Fibroblast of skin of back (primary cell): Measurements from ENCODE around the gene PTPRN.

Experiments used
- DNase-seq: peaks from one replicate; pipeline ENCODE4 v3.0.0-alpha.2; 2013

Gene PTPRN

DNA sequence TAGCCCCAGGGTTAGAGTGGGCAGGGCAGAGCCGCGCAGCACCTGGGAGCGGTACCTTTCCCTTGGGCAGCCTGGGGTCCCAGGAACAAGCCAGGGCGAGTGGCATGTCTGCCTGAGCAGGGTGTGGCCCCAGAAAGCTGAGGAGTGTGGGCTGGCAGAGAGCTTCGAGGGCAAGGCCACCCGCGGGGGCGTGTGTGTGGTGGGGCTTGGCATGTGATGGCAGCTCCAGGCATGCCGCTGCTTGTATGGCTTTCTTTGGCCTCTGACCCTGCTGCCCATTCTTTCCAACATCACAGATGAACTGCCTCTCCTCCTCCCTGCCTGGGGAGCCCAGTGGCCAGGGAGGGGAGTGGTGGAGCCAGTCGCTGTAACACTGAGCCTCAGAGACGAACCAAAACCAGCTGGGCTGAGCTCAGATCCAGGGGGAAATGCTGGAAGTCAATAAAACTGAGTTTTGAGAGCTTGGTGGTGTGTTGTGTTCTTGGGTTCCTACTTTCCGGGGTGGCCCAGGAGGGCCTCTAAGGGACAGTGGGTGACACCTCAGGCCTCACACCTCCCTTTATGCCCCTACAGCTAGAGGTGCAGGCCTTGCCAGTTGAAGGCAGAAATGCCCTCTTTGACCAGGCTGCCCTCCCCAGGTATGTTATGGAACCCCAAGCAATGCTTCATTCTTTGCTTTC, 22.6 kb downstream of the PTPRN start:
- DNase-seq, result no peak

DNA sequence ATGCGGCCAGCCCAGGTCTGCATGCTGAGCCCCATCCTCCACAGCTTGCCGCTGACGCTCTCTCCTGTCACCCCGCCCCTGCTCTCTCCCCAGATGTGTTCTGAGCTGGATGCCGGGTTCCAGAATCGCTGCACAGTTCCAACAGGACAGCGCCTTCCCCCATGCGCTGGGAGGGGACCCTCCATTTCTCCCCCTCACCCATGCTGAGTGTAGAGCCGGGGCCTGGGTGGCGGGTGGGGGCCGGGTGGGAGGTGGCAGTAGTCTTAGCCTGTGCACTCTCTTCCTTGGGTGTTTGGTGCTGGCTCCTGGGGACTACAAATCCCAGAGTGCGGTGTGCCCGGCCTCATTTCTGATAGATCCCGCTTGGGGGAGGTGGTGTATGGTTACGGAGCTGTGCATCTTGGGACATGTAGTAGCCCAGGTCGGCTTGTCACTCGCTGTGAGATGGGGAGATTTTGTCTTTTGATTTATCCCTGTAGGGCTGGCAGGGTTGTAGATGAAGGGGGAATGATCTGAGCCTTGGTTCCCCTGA, 23.2 kb downstream of the PTPRN start:
- peak; percentile 76 for DNase-seq

DNA sequence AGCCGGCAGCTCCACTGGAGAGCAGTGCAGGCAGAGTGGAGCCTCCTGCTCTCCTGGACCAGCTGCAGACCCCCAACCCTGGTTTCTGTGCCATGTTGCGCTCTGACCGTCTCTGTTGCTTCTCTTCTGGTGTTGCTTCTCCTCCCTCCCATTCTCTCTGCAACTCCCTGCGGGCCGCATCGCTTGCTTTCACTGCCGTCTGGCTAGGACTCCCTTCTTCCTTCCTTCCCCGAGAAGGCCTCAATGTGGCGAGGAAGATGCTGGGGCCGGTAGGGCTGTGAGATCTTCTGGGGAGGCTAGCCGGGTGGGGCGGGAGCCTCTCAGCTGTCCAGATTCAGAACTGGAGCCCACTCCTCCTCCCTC, 23.8 kb downstream of the PTPRN start:
- no peak for DNase-seq

DNA sequence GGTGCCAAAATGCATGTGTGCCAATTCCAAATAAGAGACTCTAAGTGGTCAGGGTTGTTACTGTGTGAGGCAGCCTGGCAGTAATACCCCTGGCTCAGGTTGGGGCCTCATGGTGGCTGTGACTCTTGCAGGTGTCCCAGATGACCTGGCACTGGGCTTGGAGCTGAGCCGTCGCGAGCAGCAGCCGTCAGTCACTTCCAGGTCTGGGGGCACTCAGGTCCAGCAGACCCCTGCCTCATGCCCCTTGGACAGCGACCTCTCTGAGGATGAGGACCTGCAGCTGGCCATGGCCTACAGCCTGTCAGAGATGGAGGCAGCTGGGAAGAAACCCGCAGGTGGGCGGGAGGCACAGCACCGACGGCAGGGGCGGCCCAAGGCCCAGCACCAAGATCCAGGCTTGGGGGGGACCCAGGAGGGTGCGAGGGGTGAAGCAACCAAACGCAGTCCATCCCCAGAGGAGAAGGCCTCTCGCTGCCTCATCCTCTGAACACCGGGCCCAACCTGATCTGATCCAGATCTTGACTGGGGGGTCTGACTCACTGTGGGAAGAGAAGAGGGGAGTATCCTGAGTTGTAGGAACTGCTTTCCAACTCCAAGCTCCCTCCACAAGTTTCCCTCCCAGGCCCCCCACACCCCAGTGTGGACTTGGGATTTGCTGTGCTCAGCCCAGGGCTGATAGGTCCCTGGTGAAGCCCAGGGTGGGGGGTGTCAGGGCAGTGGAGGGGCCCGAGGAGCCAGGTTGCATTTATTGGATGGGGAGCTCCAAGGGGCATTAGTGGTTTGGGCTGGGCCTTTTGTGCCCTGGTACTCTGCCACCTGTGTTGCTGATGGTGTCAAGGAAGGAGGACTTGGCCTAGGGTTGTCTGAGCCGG, 24.5 kb downstream of the PTPRN start:
- no peak for DNase-seq

DNA sequence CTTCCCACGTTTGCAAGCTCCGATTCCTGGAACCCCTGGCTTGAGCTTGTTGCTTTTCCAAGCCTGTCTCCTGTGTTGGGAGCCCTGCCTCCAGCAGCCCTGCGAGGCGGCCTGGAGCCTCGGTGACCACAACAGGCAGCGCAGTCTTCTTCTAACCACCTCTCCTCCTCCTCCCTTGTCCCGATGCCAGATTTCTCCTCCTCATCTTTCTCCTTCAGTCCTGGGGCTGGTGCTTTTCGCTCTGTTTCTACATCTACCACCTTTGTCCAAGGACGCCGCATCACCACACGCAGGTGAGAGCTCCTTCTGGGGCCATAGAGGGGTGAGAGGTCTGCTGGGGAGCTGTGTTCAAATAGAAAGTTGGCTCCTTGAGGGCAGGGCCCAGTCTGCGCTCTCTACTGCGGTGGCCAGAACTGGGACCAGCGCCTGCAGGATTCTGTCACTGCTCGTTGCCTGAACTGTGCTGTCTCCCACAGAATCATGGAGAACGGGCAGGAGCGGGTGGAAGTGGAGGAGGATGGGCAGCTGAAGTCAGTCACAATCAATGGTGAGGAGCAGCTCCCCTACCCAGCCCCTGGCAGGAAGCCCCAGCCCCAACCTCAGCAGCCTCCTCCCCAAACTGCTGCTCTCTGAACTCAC, 26.1 kb downstream of the PTPRN start:
- DNase-seq, result no peak

DNA sequence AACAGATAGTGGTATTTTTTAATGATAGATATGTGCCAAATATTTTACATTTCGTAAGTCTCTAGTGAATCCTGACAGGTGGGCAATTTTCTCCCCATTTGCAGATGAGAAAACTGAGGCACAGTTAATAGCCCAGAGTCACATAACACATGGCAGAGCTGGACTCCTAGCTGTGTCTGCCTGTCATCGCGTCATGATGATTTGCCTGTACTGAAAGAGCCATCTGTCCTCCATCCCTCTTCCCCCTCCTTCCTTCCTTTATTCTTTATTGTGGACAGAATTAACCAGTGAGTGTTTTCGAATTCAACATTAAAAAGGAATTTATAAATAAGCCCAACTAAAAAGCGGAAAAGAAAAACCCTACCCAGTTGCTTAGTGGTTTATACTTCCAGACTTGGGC, 26.8 kb downstream of the PTPRN start:
- DNase-seq, result no peak

DNA sequence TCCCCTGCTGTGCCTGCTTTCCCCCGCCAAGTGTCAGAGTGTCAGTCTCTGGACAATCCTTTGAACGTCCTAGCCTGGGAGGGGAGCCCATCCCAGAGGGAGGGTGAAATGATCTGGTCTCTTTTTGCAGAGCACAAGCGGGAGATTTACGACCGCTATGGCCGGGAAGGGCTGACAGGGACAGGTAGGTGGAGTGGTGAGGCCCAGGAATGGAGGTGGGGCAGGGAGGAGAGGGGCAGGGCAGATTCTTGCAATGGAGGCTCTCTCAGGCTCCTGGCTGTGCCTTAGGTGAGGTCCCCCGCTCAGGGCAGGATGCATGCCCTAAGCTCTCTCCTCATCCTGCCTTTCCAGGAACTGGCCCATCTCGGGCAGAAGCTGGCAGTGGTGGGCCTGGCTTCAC, 27.6 kb downstream of the PTPRN start:
- no peak for DNase-seq

DNA sequence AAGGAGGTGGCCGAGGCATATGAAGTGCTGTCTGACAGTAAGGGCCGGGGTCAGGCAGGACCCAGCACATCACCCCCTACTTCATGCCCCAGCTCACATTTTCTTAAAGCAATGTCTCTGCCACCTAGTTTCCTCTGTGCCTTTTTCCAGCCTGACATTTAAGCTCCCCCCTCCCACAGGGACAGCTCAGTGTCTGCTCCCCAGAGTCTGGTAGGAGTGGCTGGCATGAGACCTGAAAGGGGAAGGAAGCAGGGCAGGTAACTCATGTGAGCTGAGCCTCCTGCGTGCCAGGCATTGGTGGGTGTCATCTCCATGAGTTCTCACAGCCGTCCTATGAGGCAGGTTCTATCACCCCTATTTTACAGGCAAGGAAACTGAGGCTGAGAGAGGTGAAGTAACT, 28.6 kb downstream of the PTPRN start:
- DNase-seq, result no peak

DNA sequence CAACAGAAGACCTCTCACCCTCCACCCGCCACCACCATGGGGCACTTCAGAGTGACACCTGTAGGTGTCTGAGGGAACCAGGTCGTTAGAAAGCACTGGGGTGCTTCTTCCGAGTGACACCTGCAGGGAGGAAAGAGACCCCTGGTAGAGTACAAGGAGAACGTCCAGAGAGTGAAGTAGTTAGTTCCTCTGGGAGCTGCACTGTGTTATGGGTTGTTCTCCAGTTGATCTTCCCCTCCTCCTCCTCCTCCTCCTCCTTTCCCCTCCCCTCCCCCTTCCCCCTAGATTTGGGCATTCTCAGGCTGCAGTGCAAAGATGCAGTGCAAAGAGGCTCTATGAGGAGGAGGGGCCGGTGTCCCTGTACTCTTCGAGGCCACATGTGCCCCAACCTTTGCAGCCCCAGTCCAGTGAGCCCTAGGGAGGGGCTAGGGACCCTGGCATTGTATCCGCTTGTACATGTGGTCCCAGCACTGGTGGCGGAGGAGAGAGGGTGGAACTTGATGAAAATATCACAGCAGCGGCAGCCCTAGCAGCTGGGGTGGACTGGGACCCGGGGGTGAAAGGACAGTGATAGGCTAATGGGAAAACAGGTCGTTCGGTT, 29.2 kb downstream of the PTPRN start:
- no peak for DNase-seq

DNA sequence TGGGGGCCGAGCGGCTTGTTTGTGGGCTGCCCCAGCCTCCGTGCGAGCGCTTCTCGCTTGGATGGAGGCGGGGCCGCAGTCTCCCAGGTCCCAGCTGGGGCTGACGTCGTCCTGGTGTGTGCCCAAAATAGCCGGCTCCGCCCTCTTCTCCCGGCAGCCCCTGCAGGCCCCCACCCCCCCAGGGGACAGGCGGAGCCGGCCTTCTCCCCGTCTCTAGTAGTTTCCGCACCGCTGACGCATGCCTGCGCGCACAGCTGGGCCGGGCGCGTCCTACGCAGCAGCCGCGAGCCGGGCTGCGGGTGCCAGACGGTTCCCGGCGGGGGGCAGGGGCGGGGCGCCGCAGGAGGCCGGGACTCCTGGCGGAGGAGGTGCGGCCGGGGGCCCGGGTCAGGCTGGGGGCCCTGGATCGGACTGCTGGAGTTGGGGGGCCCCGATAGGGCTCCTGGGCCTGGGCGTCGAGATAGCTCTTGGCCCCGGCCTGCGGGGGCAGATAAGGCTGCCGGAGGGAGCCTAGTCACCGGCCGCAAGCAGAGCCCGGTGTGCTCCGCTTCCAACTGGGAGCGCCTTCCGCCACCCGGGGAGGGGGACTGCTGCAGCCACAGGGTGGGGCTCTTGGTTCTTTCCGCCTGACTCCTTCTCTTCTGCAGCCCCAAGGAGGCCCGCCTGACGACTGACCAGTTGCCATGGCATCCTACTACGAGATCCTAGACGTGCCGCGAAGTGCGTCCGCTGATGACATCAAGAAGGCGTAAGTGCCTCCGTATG, 29.9 kb downstream of the PTPRN start, which contains the start of gene DNAJB2:
Gene DNAJB2 (plus strand): TSS at position 216 of the 765 bp plus-strand sequence. CDS start 468 bp downstream, at position 684.
- peak; percentile 99 for DNase-seq

DNA sequence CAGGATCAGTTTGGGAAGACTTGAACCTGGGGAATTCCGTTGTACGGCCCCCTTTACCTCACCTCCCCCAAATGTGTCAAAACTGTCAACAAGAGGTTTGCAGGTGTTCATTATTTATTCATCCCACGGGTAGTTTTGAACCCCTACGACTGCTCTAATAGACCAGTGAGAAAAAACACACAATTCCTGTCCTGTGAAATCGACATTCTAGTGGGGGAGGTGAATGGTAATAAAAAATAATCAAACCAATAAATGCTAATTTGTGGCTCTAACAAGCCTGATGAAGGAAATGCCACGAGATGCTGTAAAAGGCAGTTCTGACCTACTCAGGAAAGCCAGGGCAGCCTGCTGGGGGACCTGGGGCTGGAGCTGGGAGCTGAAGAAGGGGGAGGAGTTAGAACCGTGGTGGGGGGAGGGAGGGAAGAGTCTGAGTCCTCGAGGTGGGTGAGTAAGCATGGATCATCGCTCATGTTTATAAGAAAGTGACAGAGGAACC, 30.5 kb downstream of the PTPRN start:
- no peak for DNase-seq

DNA sequence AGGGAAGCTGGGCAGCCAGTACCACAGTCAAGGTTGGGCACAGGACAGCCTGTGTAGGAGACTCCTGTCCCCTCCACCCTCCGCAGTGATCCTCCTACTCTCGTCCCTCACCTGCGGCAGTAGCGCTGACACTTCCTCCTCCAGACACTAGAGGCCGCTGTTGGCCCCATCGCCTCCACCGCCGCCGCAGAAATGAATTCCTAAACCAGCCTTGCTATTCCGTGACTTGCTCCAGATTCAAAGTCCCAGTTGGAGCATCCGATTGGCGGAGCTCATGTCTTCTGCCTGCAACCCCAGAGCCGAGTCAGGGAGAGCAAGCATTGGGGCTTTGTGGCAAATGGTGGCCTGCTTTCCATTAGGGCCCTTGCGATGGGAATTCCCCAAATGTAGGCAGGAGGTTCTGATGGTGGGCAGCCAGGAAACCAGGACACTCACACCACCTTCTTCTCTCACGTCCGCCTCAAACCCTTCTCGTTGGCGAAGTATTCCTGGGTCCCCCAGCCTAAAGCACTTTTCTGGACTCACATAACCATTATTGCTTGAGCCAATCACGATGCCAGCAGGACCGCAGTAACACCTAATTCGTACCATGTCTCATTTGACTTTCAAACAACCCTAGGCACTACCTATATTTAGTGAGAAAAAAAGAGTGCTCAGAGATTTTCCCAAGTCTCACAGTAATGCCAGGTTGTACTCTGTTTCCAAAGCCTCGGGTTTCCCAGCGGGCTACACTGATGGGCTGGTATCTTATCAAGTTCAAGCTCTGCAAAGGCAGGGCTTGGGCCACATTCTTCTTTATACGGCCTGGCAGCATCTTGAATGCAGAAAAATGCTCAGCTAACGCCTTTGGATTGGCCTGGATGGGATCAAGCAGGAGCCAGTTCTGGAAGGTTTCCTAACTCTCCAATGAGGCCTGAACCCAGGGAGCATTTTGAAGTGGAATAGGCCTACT, 31.2 kb downstream of the PTPRN start:
- peak; percentile 86 for DNase-seq

DNA sequence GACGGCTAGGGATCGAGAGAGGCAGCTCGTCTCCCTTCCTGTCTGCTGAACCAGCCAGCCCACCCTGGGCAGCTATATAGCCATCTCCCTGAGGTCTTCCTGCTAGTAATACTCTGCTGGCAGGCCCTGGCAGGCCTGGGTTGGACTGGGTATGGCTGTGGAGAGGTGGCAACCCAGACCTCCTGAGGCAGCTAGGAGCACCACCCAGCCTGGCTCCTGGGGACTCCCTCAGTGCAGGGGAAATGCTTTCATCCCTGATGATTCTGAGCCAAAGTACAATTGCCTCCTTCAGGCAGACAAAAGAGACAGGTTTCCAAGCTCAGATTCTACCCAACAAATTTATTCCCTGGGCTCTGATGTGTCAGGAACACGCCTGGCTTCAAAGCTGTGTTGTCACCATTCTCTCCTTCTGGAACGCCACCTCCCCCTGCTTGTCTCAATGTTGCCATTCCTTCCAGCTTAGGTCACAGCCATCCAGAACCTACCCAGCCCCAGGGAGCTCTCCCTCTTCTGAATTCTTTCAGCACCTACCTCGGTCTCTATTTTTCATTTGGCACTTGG, 34.8 kb downstream of the PTPRN start:
- DNase-seq, result peak; percentile 94

DNA sequence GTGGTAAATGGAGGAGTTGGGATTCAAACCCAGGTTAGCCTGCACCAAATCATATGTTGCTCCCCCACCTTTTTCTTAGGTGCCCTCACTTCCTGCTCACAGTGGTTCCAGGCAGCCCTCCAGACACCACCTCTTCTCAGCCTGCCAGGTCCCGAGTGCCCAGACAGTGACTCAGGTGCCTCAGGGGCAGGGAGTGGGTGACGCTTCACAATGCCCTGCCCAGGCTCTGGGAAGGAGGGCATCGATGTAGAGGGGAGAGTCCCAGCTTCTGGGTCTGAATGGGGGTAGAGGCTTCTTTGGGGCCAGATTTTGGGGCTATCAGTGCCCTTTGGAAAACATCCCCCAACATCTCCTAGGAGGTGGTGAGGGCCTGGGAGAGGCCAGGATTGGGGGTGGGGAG, 35.3 kb downstream of the PTPRN start:
- DNase-seq, result peak; percentile 28

DNA sequence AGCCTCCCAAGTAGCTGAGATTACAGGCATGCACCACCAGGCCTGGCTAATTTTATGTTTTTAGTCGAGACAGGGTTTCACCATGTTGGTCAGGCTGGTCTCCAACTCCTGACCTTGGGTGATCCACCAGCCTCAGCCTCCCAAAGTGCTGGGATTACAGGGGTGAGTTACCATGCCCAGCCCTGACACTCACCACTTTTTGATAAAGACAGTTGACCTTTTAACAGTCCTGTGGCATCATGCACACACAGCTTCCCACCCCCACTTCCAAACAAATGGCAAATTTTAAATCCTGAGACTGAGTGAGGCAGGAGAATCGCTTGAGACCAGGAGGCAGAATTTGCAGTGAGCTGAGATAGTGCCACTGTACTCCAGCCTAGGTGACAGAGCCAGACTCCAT, 36.2 kb downstream of the PTPRN start:
- peak; percentile 17 for DNase-seq

DNA sequence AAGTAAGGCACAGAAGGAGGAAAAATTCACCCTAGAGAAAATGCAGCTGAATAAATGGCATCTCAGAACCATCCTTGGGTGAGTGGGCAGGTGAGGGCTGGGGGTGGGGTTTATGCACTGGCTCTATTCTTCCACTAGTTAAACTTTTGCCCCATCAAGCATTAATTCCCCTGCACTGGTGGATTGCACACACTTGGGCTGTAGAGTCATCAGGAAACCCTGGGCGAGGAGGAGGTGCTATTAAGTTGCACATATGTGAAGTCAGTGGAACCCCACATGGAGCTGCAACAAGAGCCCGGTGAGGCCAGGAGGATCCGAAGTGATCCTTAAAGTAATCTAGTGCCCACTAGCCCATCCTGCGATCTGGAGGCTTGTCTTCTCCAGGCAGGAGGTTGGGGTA, 36.8 kb downstream of the PTPRN start:
- DNase-seq, result no peak

DNA sequence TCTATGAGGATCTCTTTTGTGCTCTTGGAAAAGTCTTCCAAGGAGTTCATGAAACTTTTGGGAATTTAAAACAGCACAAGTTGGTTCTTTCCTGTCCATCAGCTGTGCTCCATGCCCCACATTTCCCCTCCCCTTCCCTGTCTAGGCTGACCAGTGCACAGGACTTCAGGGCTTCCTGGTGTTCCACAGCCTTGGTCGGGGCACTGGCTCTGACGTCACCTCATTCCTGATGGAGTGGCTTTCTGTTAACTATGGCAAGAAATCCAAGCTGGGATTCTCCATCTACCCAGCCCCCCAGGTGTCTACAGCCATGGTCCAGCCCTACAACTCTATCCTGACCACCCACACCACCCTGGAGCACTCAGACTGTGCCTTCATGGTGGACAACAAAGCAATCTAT, 38.2 kb downstream of the PTPRN start:
- no peak for DNase-seq

DNA sequence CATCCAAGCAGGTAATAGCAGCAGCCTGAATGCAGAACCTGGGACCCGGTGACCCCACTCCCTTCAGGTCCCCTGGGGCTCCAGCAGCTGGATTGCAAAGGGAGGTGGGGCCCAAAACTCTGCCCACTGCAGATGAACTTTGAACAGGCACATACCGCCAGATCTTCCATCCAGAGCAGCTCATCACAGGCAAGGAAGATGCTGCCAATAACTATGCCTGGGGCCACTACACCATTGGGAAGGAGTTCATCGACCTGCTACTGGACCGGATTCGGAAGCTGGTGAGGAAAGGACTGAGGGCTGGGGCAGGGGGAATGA, 39.2 kb downstream of the PTPRN start:
- no peak for DNase-seq

DNA sequence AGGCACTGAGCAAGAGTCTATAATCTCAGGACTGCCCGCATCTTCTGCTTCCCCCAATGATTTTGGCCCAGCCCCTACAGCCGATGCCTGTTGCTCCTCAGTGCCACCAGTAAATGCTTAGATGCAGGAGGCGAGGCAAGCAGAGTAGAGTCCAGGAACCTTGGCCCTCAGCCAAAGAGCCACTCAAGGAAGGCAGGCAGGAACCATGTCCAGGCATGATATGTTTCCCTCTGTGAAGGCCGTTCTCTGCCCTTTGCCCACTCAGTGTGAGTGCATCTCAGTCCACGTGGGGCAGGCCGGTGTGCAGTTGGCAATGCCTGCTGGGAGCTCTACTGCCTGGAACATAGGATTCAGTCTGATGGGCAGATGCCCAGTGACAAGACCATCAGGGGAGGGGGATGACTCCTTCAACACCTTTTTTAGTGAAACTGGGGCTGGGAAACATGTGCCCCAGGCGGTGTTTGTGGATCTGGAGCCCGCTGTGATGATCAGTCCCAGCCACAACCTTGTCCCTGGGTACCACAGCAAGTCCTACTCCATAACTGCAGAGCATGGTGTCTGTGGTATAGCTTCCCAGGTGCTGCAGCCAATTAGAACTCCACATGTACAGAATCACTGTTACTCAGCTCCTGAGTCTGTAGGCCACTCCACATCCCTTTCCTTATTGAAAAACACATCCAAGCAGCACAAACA, 39.7 kb downstream of the PTPRN start:
- DNase-seq, result no peak

DNA sequence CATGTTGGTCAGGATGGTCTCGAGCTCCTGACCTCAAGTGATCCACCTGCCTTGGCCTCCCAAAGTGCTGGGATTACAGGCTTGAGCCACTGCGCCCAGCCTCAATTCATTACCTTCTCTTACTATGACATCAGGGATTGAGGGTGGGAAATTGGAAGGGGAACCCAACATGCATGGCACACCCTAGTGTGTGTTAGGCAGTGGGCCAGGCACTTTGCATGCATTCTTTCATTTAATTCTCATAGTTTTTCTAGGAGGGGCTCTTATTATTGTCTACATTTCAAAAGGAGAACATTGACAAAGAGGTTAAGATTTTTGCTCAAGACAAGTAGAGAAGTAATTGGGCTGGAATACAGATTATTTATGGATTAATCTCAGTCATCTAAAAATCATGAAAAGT, 40.9 kb downstream of the PTPRN start:
- no peak for DNase-seq
